Anterior cingulate cortex (tissue), 58 donors: ENCODE measurements around the gene PM20D2.

Experiments used
- DNase-seq, 58 donors: peaks; one replicate each; lab custom pipeline; 2025; lab: John Stamatoyannopoulos, UW

Gene PM20D2

DNA sequence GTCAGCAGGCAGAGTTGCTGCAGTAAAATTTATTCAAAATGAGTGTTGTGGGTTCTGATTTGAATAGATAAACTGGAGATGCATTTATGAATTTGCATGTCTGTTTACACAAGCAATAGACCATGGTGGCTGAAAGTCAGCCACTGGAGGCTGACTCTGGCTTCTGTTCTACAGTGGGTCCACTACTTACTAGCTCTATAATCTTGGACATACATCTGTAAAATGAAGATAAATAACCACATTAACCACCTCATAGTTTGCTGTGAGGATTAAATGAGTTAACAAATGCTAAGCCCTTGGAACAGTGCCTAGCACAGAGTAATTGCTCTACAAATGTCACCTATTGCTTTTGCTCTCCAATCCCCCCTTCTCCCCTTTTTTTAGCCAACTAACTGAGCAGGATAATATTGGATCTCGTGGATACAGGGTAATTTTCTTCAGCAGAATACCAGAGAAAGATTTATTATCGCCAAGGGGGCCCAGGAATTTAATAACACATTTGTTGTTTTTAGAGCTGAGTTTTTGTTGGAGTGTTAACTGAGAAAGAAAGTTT, 1.4 kb upstream of the PM20D2 start:
- DNase-seq: no peak

DNA sequence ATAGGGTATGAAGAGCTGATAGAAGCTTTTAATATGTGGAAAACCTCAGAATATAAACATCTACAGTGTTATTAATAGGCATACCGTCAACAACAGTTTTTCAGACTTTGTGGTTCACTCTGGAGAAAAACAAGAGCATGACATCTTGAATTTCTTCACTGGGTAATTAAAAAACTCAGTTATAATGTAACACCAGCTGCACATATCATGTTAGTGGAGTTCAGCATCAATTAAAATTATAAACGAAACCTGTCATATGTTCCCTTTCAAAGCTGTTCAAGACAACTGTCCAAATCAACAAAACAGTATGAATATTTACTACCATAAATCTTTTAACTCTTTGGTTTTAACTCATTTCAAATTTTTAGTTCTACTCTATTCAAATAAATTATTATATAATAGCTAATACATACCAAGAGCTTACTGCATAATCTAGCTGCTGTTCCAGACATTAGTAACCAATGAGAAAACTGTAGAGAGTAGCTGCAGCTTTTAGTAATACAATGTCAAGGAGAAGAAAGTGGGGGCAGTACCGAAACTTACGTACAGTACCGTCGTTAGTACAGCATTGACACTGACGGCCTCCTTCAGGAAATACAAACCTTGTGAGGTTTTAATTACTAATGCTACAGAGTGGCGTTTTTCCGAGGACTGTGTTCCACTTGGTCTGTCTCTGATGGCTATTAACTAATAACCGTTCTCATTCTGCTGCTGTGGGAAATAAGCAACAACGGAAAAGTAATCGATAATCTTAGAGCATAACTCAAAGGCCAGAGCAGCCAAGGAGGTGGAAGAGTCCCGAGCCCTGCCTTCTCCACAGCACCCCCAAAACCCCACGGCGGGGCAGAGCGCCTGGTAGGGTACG, 532 bp upstream of the PM20D2 start:
- DNase-seq: peak in 1 of 58 donors; percentile 26

DNA sequence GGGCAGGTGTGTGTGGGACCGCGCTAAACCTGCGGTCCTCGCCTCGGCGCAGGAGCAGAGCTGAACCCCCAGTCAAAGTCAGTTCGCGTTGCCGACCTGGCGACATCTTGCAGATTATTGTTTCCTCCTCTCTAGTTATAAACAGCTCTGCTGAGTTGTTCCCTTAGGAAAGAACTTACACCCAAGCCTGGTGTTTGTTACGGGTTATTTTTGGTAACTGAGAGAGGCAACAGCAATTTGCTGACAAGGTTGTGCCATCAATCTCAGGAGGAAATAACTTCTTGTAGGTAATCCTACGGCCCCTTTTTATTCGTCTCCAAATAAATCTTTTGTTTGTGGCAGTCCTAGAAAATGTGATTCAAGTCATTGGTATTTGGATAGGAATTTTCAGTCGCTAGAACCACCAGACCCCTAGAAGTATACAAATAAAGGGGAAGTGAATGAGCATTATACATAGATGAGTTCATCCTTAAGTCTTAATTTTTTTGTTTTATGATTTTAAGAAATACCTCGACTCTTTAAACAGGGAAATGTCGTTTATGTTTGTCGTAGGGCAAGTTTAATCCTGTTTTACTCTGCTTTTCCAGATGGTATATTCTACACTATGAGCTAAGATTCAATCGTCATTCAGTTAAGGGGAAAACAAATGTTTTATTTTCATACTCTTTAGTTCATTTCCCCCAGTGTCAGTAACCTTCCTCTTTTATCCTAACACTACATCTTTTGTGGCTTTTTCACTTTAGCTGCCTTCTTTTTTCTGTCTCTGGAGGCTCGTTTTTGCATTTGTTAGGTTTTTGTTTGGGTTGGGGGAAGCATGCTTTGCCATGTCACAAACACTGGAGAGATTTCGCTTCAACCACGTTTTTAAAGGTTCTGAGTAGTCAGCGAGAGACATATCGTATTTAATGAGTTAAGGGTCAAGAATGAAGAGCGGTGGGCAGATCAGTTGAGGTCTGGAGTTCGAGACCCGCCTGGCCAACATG, 1.2 kb downstream of the PM20D2 start:
- DNase-seq: peak in 2 of 58 donors; percentile 7 to 50

DNA sequence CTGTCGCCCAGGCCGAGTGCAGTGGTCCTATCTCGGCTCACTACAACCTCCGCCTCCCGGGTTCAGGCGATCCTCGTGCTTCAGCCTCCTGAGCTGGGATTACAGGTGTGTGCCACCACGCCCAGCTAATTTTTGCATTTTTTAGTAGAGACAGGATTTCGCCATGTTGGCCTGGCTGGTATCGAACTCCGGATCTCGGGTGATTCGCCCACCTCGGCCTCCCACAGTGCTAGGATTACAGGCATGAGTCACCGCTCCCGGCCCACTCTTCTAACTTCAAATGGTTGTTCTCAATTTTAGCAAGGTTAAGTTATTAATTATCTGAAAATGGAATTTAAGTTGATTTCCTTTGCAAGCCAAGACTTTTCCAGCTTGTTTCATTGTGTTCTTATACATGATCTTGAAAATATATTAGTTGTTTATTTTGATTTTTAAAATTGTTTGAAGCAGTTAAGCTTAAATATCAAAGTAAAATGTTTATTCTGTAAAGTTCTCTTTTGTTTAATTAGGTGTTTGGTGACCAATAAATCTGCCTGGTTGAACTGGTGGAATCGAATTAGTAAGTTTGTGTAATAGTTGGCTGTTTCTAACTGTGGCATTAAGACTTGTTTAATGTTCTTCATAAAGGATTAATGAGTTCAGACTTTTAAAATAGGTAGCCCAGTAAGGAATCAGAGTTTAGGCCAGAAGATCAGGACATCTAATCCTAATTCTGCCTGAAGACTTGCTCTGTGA, 2.3 kb downstream of the PM20D2 start:
- DNase-seq: peak in 1 of 58 donors; percentile 8

DNA sequence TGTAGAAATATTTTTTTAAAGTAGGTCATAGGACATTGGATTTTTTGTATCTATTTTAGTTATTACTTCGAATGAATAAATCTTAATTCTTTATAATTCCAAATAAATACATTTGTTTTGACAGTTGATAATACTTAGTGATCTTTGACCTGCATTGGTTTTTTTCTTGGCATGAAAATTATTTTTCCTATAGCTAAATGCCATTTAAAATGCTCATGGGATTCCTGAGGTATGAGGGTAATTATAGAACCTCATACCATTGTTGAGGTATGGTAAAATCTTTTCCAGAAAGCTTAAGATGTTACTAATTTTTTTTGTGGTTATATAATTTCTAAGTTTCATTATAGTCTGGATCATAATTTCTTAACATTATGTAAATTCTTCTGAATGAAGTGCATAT, 8.3 kb downstream of the PM20D2 start:
- DNase-seq: no peak

DNA sequence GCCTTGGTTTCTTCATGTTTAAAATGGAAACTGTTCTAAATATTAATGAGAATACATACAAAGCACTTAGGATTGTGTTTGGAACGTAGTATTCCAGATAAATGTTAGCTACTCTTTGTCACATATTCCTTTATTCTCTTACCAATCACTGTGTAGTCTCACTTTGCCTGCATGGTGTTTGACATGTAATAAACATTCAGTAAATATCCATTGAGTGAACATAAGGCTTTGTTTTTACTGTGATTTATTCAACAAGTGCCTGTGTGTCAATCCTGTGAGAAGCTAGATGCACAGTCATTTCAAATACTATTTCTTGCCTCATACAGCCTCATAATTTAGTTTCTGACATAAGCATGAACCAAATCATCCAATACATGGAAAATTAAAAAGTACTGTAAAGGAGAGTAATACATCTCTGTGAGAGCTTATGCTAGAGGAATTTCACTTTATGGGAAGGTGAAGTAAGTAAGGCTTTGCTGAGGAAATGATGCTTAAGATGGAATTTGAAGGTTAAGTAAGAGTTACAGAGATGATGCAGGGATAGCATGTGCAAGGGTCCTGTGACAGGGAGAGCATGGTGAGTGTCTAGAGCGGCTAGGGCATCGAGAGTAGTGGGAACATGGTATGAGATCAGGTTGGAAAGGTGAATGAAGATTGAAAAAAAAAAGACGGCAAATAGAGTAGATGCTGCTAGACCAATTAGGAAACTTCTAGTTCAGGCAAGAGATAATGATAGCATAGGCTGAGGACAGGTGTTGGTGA, 14.7 kb downstream of the PM20D2 start:
- no peak for DNase-seq

DNA sequence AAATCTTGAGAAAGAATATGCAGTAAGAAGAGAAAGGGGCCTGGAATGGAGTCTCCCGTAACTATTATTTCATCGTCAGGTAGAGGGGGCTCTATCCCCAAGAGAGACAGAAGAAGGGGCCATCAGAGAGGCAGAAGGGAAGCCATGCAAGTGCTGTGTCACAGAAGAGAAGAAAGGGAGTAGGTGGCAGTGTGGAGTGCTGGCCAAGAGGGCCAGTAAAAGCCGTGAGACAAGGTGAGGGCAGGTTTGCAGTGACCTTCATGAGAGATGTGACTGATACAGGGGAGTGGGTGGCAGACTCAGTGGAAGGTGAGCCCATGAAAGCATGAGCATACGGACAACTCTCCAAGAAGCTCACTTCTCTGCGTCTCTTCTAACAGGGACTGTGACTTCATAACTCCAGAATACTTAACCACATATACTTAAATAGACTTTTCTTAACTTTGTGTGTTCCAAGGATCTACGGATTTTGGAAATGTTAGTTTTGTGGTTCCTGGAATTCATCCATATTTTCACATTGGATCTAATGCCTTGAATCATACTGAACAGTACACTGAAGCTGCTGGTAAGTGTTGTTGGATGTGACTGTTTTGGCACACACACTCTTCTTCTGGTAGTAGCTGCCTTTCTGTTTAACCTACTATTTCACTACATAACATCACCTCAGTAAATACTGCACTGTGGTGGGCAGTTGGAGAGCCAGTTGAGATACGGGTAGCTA, 15.6 kb downstream of the PM20D2 start:
- no peak for DNase-seq

DNA sequence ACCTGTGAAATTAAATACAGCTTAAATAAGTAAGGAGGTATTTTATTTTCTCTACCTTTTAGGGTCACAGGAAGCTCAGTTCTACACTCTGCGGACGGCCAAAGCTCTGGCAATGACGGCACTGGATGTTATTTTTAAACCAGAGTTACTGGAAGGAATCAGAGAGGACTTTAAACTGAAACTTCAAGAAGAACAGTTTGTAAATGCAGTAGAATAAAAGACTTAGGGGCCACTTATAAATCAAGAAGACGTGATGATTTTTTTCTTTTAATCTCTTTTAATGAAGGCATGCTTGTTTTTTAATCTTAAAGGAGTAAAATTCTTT, 16.2 kb downstream of the PM20D2 start:
- DNase-seq: no peak

DNA sequence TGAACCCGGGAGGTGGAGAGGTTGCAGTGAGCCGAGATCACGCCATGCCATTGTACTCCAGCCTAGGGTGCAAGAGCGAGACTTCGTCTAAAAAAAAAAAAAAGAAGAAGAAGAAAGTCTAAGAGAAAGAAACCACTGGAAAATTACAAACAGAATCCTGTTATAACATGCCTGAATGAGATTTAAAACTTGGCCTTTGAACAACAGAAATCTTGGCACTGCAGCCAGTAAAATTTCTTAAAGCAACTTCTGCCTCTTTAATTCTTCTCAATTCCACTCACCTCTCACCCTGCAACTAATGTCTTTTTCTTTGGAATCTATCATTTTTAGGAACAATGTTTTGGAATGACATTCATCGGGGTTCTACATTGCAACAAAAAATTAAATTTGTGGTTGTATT, 26.3 kb downstream of the PM20D2 start:
- DNase-seq: no peak

DNA sequence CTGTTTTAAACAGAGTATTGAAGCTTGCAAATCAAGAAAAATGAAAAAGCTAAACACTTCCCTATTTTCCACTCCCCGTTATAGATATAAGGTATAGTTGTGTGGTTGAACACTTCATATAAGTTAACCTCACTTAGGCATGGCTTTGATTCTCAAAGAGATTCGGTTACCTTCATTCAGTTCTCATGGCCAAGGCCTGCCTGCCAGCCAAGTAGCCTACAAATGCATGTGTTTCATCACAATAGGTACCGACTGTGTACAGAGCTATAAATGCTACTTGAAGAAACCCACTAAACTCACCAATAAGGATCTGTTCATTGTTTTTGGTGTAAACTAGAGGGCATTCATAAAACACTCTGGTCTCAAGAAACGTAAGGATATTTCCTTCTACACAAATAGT, 27.8 kb downstream of the PM20D2 start:
- DNase-seq: no peak

DNA sequence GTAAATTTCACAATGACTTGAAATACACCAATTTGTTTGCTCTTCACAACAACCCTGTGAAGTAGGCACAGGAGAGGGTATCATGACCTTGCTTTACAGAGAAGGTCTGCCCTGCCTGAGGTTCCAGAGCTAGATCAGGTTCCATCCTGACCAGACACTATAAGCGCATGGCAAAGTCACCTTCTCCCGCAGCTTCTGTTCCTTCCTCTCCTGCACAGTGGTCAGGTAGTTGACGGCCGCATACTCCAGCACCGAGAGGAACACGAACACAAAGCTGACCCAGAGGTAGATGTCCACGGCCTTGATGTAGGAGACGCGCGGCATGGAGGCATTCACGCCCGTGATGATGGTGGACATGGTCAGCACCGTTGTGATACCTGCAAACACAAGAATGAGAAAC, 34.3 kb downstream of the PM20D2 start:
- DNase-seq: no peak

DNA sequence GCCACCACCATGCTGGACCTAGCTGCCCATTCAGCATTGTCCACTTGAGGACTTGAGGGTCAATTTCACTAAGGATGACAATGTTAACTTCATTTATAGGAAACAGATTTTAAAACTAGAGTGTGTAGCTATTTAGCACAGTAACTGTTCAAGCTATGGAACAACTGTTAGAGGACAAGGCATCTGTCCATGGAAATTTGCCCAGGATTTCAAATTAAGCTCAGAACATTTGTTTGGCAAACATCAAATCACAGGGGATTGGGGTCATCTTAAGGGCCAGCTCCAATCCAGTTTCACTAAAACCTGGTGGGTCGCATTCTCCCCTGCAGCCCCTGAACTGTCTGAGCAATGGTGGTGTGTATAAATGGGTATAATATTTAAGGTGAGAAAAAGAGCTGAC, 35.1 kb downstream of the PM20D2 start:
- DNase-seq: no peak

DNA sequence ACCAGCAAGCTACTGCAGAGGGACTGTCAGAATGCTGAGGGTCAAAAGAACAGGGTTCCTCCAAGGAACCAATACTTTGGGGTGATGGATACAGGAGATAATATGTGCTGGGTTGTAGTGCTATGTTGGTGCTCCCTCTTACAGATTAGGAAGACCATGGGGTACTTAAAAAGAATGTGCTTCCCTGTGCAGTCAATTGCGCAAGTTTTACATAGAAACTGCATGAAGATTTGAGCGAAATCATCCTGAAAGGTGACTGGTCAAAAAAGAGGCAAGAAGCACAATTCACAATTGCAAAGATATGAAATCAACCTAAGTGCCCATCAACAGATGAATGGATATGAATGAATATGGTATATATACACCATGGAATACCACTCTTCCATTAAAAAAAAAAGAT, 37.4 kb downstream of the PM20D2 start:
- DNase-seq: no peak

DNA sequence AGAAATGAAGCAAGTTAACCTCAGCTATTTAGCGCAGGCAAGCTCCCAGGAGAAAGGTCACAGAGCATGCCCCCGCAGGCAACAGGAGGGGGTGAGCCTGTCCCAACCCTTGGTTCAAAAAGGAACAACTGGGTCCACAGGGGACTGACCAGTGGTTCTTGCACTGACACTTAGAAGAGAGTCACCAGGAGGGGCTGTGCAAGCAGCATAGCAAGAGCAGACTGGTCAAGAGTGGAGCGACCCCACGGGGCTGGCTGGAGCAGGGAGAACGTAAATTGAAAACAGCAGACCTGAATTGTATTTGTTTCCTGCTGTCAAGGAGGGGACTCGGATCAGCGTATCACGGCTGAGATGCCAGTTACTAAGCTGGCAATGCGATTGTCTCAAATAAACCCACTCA, 38.5 kb downstream of the PM20D2 start:
- no peak for DNase-seq

DNA sequence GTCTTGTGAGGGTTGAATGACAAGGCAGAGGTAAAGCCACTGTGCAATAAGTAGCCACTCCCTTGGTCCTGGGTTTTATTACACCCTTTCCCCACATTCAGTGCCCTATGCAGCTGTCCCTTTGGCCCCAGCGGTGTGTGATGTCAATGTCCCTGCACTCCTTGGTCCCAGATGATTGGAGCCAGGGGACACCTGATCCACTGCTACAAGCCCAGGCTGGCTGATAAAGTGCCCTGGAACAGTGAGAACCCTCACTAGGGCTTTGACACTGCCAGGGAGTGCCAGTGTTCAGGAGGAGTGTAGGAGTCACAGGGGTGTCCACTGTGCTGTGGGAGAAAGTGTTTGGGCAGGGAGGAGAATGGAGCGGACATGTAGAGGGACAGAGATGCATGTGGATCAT, 40.9 kb downstream of the PM20D2 start:
- no peak for DNase-seq

DNA sequence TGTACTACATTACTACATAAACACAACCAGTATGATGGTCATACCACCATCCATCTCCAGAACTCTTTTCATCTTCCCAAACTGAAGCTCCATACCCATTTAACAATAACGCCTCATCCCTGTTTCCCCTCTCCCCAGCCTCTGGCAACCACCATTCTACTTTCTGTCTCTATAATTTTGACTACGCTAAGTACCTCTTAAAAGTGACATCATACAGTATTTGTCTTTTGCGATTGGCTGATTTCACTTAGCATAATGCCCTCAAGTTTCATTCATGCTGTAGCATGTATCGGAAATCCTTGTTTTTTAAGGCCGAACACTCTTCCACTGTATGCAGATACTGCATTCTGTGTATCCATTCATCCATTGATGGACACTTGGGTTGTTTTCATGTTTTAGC, 41.6 kb downstream of the PM20D2 start:
- no peak for DNase-seq

DNA sequence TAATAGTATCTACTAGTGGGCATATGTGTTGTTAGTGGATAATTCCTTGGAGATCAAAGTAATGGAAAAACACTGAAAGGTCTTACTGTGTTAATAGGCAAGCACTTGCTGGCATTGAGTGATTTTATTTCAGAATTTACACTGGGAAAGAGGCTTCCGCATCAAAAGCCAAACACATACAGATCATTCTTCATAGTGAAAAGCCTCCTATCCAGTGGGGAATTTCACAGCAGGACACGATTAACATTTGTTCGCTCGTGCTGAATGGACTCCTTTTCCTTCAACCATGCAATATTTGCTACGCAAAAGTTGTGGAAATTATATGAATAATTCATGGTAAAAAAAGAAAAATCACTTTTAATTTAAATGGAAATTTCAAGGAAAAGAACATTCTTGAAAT, 44.9 kb downstream of the PM20D2 start:
- DNase-seq: no peak

DNA sequence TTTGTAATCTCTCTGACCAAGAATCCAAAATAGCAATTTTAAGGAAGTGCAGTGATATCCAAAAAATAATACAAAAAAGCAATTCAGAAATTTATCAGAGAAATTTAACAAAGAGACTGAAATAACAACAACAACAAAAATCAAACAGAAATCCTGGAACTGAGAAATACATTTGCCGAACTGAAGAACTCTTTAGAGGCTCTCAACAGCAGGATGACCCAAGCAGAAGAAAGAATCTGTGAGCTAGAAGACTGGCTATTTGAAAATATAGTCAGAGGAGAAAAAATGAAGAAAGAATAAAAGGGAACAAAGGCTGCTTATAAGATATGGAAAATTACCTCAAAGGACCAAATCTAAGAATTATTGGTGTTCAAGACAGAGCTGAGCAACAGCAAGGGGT, 48.7 kb downstream of the PM20D2 start:
- no peak for DNase-seq

DNA sequence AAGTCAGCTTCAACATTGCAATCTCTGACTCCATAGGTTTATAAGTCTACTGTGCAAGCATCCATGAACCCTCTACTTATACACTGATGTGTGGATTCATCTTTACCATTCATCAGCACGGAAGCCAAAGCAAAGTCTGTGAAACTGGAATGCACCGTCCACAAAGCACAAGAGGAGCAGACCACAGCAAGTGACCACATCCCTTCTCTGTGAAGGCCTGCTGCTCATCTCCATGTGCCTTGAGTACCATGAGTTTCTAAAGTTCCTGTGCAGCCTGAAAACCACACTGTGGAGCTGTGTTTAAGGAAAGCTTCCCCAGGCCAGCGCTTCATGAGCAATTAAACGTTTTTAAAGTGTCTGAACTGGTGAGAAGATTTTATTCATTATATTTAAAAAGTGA, 51.3 kb downstream of the PM20D2 start:
- DNase-seq: no peak
